ENCODE data around the gene NUDT3. TPM values are rescaled to one million over a fixed set of nuclear protein-coding genes. Genes with fewer than 3 reads are reported as not detected.

NUDT3 gene
- polyA plus RNA-seq, 2 of the 4 experiments (the other 2 are of a cell fraction), result 5.2 to 13.4 TPM

- no peak for TF ChIP-seq ATOH8 (CRISPR knock-in tag; IDR thresholded peaks at IDR 0.05; ENCODE audit: low read depth)
- no peak for TF ChIP-seq USF2 (IDR thresholded peaks at IDR 0.05)
- TF ChIP-seq ELK1 (IDR thresholded peaks at IDR 0.05; ENCODE audit: low read depth, low read length), result no peak
- TF ChIP-seq EP300 (IDR thresholded peaks at IDR 0.05), result no peak
- no peak for TF ChIP-seq RAD21 (conservative IDR thresholded peaks at IDR 0.05 in 1 of 2, IDR thresholded peaks at IDR 0.05 in 1 of 2)
- TF ChIP-seq NFE2L2 (conservative IDR thresholded peaks at IDR 0.05; ENCODE audit: low read length), result no peak
- no peak for TF ChIP-seq MYC (IDR thresholded peaks at IDR 0.05; ENCODE audit: borderline replicate concordance, low read length)
- no peak for TF ChIP-seq EHMT2 (IDR thresholded peaks at IDR 0.05; ENCODE audit: low read depth)
- no peak for TF ChIP-seq TP53 (CRISPR knock-in tag; IDR thresholded peaks at IDR 0.05)
- no peak for TF ChIP-seq POLR2AphosphoS2 (conservative IDR thresholded peaks at IDR 0.05; ENCODE audit: low read length)
- no peak for TF ChIP-seq PBX3 (IDR thresholded peaks at IDR 0.05)
- TF ChIP-seq SREBF2 (IDR thresholded peaks at IDR 0.05), result no peak
- no peak for TF ChIP-seq PHF8 (IDR thresholded peaks at IDR 0.05; ENCODE audit: borderline replicate concordance, low read depth)
- Histone ChIP-seq H3K27ac (no peak overlapping the region), H3K4me1 (no peaks in the 10 kb centered on the region), H3K4me2 (no peak overlapping the region), H3K4me3 (no peak overlapping the region), H3K9me3 (no peaks in the 10 kb centered on the region)
- CTCF ChIA-PET, result interaction anchor here (0.9 to 1.5 kb wide), 2 partner anchors 8 to 63 kb away, joined by 3 to 4 read pairs; no protein-coding TSS in a partner anchor
- ATAC-seq, result no peak
- FAIRE-seq, result no peak
- no peak for DNase-seq (ENCODE audit: low read depth in 1 of 2, low spot score in 1 of 2)
- POLR2A ChIA-PET, result no interaction called here
- WGBS (ENCODE audit: missing lambda C conversion rate), result 100% methylated on average over 2 of the region's 2 CpGs
Observed at GRCh38 chr6:34352305-34352937, 40.0 kb downstream of the NUDT3 start.

- POLR2A ChIA-PET, result no interaction called here
- FAIRE-seq (no peak), ATAC-seq (no peak), DNase-seq (ENCODE audit: low read depth in 1 of 2, low spot score in 1 of 2) (no peak)
- CTCF ChIA-PET, result interaction anchor here (0.9 kb wide), 1 partner anchor 69 kb away, joined by 3 read pairs; no protein-coding TSS in a partner anchor
- TF ChIP-seq RAD21 (conservative IDR thresholded peaks at IDR 0.05 in 1 of 2, IDR thresholded peaks at IDR 0.05 in 1 of 2) (no peak), ZSCAN20 (CRISPR knock-in tag; IDR thresholded peaks at IDR 0.05) (no peak), GATA3 (IDR thresholded peaks at IDR 0.05; ENCODE audit: borderline replicate concordance) (no peak), MAX (IDR thresholded peaks at IDR 0.05) (no peak), FOXS1 (CRISPR knock-in tag; IDR thresholded peaks at IDR 0.05) (no peak), SMC3 (IDR thresholded peaks at IDR 0.05) (no peak), POLR2AphosphoS2 (conservative IDR thresholded peaks at IDR 0.05; ENCODE audit: low read length) (no peak), HOXB13 (CRISPR knock-in tag; IDR thresholded peaks at IDR 0.05; ENCODE audit: low read depth) (no peak), RARB (CRISPR knock-in tag; IDR thresholded peaks at IDR 0.05) (no peak), ZNF302 (CRISPR knock-in tag; IDR thresholded peaks at IDR 0.05) (no peak), USF2 (IDR thresholded peaks at IDR 0.05) (no peak), HMGXB4 (CRISPR knock-in tag; IDR thresholded peaks at IDR 0.05; ENCODE audit: borderline replicate concordance) (no peak), HOXA7 (CRISPR knock-in tag; IDR thresholded peaks at IDR 0.05) (no peak)
- H3K4me3 ChIP-seq, result no peak overlapping the region
- H3K4me2 ChIP-seq, result no peak overlapping the region
- no peaks in the 10 kb centered on the region for H3K4me1 ChIP-seq
- WGBS (ENCODE audit: missing lambda C conversion rate), result 96% methylated on average over 7 of the region's 7 CpGs
- no peaks in the 10 kb centered on the region for H3K9me3 ChIP-seq
- no peak overlapping the region for H3K27ac ChIP-seq
Observed at GRCh38 chr6:34350934-34351217, 41.6 kb downstream of the NUDT3 start.

Measured in A549 (cell line).